OCI-LY1 (cell line): ENCODE results near the gene TEX53.

Experiments
- H2AFZ ChIP-seq: fragments of 200-600 bp; sonication (generic), shearing (Covaris generic); 2 replicates; pipeline ENCODE4 v1.6.0; 2014; ENCODE audit warnings: antibody characterized with exemption, mild to moderate bottlenecking, low read length
- H3F3A ChIP-seq: fragments of 200-600 bp; sonication (generic), shearing (Covaris generic); 2 replicates; pipeline ENCODE4 v1.6.0; 2014; ENCODE audit warnings: mild to moderate bottlenecking, antibody characterized with exemption, low read length, moderate library complexity; ENCODE audit not compliant: insufficient read depth
- H3K27ac ChIP-seq: fragments of 200-600 bp; sonication (generic); 2 replicates; pipeline ENCODE4 v1.5.1; 2014; ENCODE audit warnings: low read length, mixed run types, mild to moderate bottlenecking, low read depth; ENCODE audit not compliant: poor library complexity, severe bottlenecking
- H3K27me3 ChIP-seq: fragments of 200-600 bp; sonication (generic); 2 replicates; pipeline ENCODE4 v1.6.0; 2014; ENCODE audit warnings: antibody characterized with exemption, mild to moderate bottlenecking, low read length, moderate library complexity; ENCODE audit not compliant: insufficient read depth
- H3K36me3 ChIP-seq: fragments of 200-600 bp; sonication (generic); 2 replicates; pipeline ENCODE4 v1.6.1; 2014; ENCODE audit warnings: mild to moderate bottlenecking, antibody characterized with exemption, low read length, moderate library complexity, mixed read lengths; ENCODE audit not compliant: insufficient read depth
- H3K4me1 ChIP-seq: fragments of 200-600 bp; sonication (generic); 2 replicates; pipeline ENCODE4 v1.5.1; 2014; ENCODE audit warnings: mild to moderate bottlenecking, low read length, moderate library complexity; ENCODE audit not compliant: insufficient read depth, severe bottlenecking
- H3K4me2 ChIP-seq: fragments of 200-600 bp; sonication (generic), shearing (Covaris generic); 2 replicates; pipeline ENCODE4 v1.6.1; 2014; ENCODE audit warnings: low read length
- H3K4me3 ChIP-seq: fragments of 200-600 bp; sonication (generic); 2 replicates; pipeline ENCODE4 v1.5.1; 2014; ENCODE audit warnings: low read length, low read depth, mild to moderate bottlenecking, mixed read lengths; ENCODE audit not compliant: poor library complexity, severe bottlenecking
- H3K79me2 ChIP-seq: fragments of 200-600 bp; shearing (Covaris generic); 2 replicates; pipeline ENCODE4 v1.6.1; 2016; ENCODE audit warnings: mixed run types, low read length, mixed read lengths; ENCODE audit not compliant: insufficient read depth
- H3K9ac ChIP-seq: fragments of 200-600 bp; sonication (generic), shearing (Covaris generic); 2 replicates; pipeline ENCODE4 v1.6.1; 2014; ENCODE audit warnings: mild to moderate bottlenecking, low read length, mixed read lengths
- H3K9me2 ChIP-seq: fragments of 200-600 bp; sonication (generic), shearing (Covaris generic); 2 replicates; pipeline ENCODE4 v1.6.1; 2014; ENCODE audit warnings: low read depth, mild to moderate bottlenecking, low read length, mixed read lengths
- H3K9me3 ChIP-seq: fragments of 200-600 bp; shearing (Covaris generic); 2 replicates; pipeline ENCODE4 v1.6.1; 2014; ENCODE audit warnings: low read length, mixed read lengths
- H4K20me1 ChIP-seq: fragments of 200-600 bp; sonication (generic), shearing (Covaris generic); 2 replicates; pipeline ENCODE4 v1.6.0; 2016; ENCODE audit warnings: mild to moderate bottlenecking, low read length; ENCODE audit not compliant: insufficient read depth
- CTCF ChIP-seq: fragments of 200-600 bp; sonication (generic), shearing (Covaris generic); IDR thresholded peaks from 2 replicates; pipeline ENCODE4 v1.5.1; 2017; ENCODE audit warnings: mild to moderate bottlenecking, antibody characterized with exemption, low read length, moderate library complexity, mixed read lengths
- EZH2 ChIP-seq: fragments of 200-600 bp; sonication (generic), shearing (Covaris generic); IDR thresholded peaks from 2 replicates; pipeline ENCODE4 v1.8.0; 2017; ENCODE audit warnings: borderline replicate concordance, mixed run types, mild to moderate bottlenecking, antibody characterized with exemption, low read length, moderate library complexity, mixed read lengths

TEX53 gene

GRCh38 chr9:114634387-114634786 is 23.2 kb downstream of the TEX53 start:
- peaks cover 96% of the 10 kb centered on the region for H3K36me3 ChIP-seq
- H3K79me2 ChIP-seq: no peaks in the 10 kb centered on the region
- no peak overlapping the region for H3K9ac ChIP-seq
- no peaks in the 10 kb centered on the region for H3F3A ChIP-seq
- H2AFZ ChIP-seq: no peak overlapping the region
- H3K4me2 ChIP-seq: no peak overlapping the region
- no peaks in the 10 kb centered on the region for H3K9me2 ChIP-seq
- no peaks in the 10 kb centered on the region for H4K20me1 ChIP-seq
- TF ChIP-seq CTCF: no peak
- no peak for TF ChIP-seq EZH2
- no peaks in the 10 kb centered on the region for H3K4me1 ChIP-seq
- H3K27ac ChIP-seq: no peak overlapping the region
- H3K27me3 ChIP-seq: no peaks in the 10 kb centered on the region
- no peaks in the 10 kb centered on the region for H3K9me3 ChIP-seq
- no peak overlapping the region for H3K4me3 ChIP-seq

DNA sequence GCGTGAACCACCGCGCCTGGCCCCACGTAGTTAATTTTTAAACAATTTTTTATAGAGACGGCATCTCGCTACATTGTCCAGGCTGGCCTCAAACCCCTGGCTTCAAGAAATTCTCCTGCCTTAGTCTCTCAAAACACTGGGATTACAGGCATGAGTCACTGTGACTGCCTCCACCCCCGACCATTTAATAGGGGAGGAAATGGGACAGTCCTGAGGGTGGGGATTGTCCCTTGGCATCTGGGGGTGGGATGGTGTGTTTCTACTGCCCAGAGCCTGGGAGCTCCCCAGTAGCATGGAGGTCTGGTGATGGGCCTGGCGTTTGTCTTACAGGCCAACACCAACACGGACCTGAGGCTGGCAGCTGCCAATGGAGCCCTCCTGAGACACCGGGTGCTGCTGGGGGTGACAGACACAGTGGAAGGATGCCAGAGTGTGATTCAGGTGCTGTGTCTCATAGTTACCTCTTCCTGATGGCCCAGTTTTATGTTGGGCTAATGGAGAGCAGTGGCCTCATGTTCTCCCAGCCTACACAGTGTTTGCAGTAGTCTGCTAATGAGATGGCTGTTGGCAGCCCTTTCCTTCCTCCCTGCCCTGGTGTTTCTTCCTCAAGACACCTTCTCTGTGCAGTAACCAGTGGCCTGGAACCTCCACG is 24.0 kb downstream of the TEX53 start:
- H4K20me1 ChIP-seq: no peaks in the 10 kb centered on the region
- no peak overlapping the region for H2AFZ ChIP-seq
- no peaks in the 10 kb centered on the region for H3K9me3 ChIP-seq
- H3F3A ChIP-seq: no peaks in the 10 kb centered on the region
- TF ChIP-seq EZH2 (no peak), CTCF (no peak)
- no peak overlapping the region for H3K4me3 ChIP-seq
- no peaks in the 10 kb centered on the region for H3K27me3 ChIP-seq
- no peaks in the 10 kb centered on the region for H3K9me2 ChIP-seq
- H3K4me2 ChIP-seq: no peak overlapping the region
- no peak overlapping the region for H3K27ac ChIP-seq
- peaks cover 96% of the 10 kb centered on the region for H3K36me3 ChIP-seq
- no peaks in the 10 kb centered on the region for H3K4me1 ChIP-seq
- H3K79me2 ChIP-seq: no peaks in the 10 kb centered on the region
- no peak overlapping the region for H3K9ac ChIP-seq

GRCh38 chr9:114631166-114631565 is 26.4 kb downstream of the TEX53 start:
- no peaks in the 10 kb centered on the region for H3K27me3 ChIP-seq
- peaks cover 98% of the 10 kb centered on the region for H3K36me3 ChIP-seq
- no peak overlapping the region for H3K9ac ChIP-seq
- H2AFZ ChIP-seq: no peak overlapping the region
- no peak for TF ChIP-seq CTCF
- TF ChIP-seq EZH2: no peak
- no peaks in the 10 kb centered on the region for H3F3A ChIP-seq
- H3K27ac ChIP-seq: no peak overlapping the region
- no peak overlapping the region for H3K4me2 ChIP-seq
- H3K79me2 ChIP-seq: no peaks in the 10 kb centered on the region
- no peaks in the 10 kb centered on the region for H3K9me3 ChIP-seq
- H4K20me1 ChIP-seq: no peaks in the 10 kb centered on the region
- H3K9me2 ChIP-seq: no peaks in the 10 kb centered on the region
- no peak overlapping the region for H3K4me3 ChIP-seq
- no peaks in the 10 kb centered on the region for H3K4me1 ChIP-seq
